HepG2 (cell line): ENCODE measurements around the gene PRSS21. TPM values are rescaled to one million over a fixed set of nuclear protein-coding genes. Genes with fewer than 3 reads are reported as not detected.

ENCODE experiments used
- E2F2 ChIP-seq: sonication (generic); formaldehyde crosslinking; IDR thresholded peaks from 2 replicates; pipeline ENCODE4 v1.4.0; 2020; ENCODE audit warnings: missing genetic modification reagents, borderline replicate concordance
- KLF6 ChIP-seq: IDR thresholded peaks from 2 replicates; pipeline ENCODE4 v1.8.0; 2016; ENCODE audit warnings: missing biosample characterization, missing genetic modification reagents
- KMT2A ChIP-seq: sonication (generic); formaldehyde crosslinking; IDR thresholded peaks from 2 replicates; pipeline ENCODE4 v1.4.0; 2020; ENCODE audit warnings: missing genetic modification reagents
- MEIS2 ChIP-seq: sonication (generic); formaldehyde crosslinking; IDR thresholded peaks from 2 replicates; pipeline ENCODE4 v1.9.0; 2021; ENCODE audit warnings: mild to moderate bottlenecking, missing genetic modification reagents
- MTA1 ChIP-seq: sonication (generic); formaldehyde crosslinking; IDR thresholded peaks from 2 replicates; pipeline ENCODE4 v1.4.0; 2020; ENCODE audit warnings: missing genetic modification reagents, mild to moderate bottlenecking, borderline replicate concordance
- NFKB2 ChIP-seq: sonication (generic); formaldehyde crosslinking; IDR thresholded peaks from 2 replicates; pipeline ENCODE4 v1.4.0; 2020; ENCODE audit warnings: missing genetic modification reagents, borderline replicate concordance
- PAWR ChIP-seq: sonication (generic); formaldehyde crosslinking; IDR thresholded peaks from 2 replicates; pipeline ENCODE4 v1.4.0; 2020; ENCODE audit warnings: missing genetic modification reagents, mild to moderate bottlenecking, borderline replicate concordance
- PAXIP1 ChIP-seq: sonication (generic); formaldehyde crosslinking; conservative IDR thresholded peaks from 2 replicates; pipeline ENCODE4 v1.4.0; 2020; ENCODE audit warnings: mild to moderate bottlenecking, missing genetic modification reagents, moderate library complexity
- YEATS4 ChIP-seq: sonication (generic); formaldehyde crosslinking; IDR thresholded peaks from 2 replicates; pipeline ENCODE4 v1.4.0; 2020; ENCODE audit warnings: missing genetic modification reagents, borderline replicate concordance
- ZBTB40 ChIP-seq, 2 experiments: fragments of 450-650 bp in 1 of 2; sonication (generic) in 1 of 2; formaldehyde crosslinking in 1 of 2; IDR thresholded peaks; 2 replicates each; pipeline versions ENCODE4 v1.6.1 to v1.8.0; 2016 to 2022; ENCODE audit warnings: antibody characterized with exemption in 1 of 2, mild to moderate bottlenecking in 1 of 2, missing genetic modification reagents in 1 of 2
- ZNF264 ChIP-seq: sonication (generic); formaldehyde crosslinking; IDR thresholded peaks from 2 replicates; pipeline ENCODE4 v1.4.0; 2020; ENCODE audit warnings: missing genetic modification reagents
- ZNF75D ChIP-seq: sonication (generic); formaldehyde crosslinking; IDR thresholded peaks from 2 replicates; pipeline ENCODE4 v1.8.1; 2023; ENCODE audit warnings: missing genetic modification reagents, mild to moderate bottlenecking, borderline replicate concordance
- ZNF879 ChIP-seq: sonication (generic); formaldehyde crosslinking; IDR thresholded peaks from 2 replicates; pipeline ENCODE4 v1.8.1; 2023; ENCODE audit warnings: missing genetic modification reagents
- ZSCAN20 ChIP-seq: sonication (generic); formaldehyde crosslinking; IDR thresholded peaks from 2 replicates; pipeline ENCODE4 v1.4.0; 2020; ENCODE audit warnings: missing genetic modification reagents, mild to moderate bottlenecking, borderline replicate concordance
- polyA plus RNA-seq, 8 experiments: library from polyadenylated mRNA; depleted of rRNA in 3 of 8; stranded (reverse) in 7 of 8; unstranded in 1 of 8; fragments of >200 nt; fragmentation: Illumina TruSeq in 4 of 8; extraction: Trizol in 4 of 8; gene quantifications; 2 replicates each; pipeline versions ENCODE4 v1.2.1 to v1.2.3, GENCODE V29; 2011 to 2016; ENCODE audit warnings: low read depth in 4 of 8, missing spikeins in 1 of 8, mixed read lengths in 1 of 8; ENCODE audit not compliant: insufficient read depth in 1 of 8
- total RNA-seq, 5 experiments: library from RNA; depleted of rRNA; stranded (reverse); fragments of >200 nt; fragmentation: Illumina TruSeq; extraction: Trizol; gene quantifications; 2 replicates each; pipeline ENCODE4 v1.2.3, GENCODE V29; 2016; ENCODE audit warnings: low read depth in 1 of 5

Gene PRSS21
- total and polyA plus RNA-seq, 2 of the 13 experiments (the other 11 are each of a cell fraction or from before 2014, with no cell fraction given), result not detected

GRCh38 chr16:2776500-2777139 is 40.4 kb upstream of the PRSS21 start (continued):
- TF ChIP-seq ZBTB40 (IDR thresholded peaks at IDR 0.05) (no peak), ZBTB40 (CRISPR knock-in tag; IDR thresholded peaks at IDR 0.05) (peak; percentile 37; the same call in 1 of the 2 replicates), ZNF75D (CRISPR knock-in tag) (no peak), KLF6 (CRISPR knock-in tag) (0 out of 2 replicates have a peak, but pooled peaks have one; percentile 9), MTA1 (CRISPR knock-in tag) (0 out of 2 replicates have a peak, but pooled peaks have one; percentile 3), MEIS2 (0 out of 2 replicates have a peak, but pooled peaks have one; percentile 31), ZNF264 (CRISPR knock-in tag) (0 out of 2 replicates have a peak, but pooled peaks have one; percentile 17), KMT2A (CRISPR knock-in tag) (0 out of 2 replicates have a peak, but pooled peaks have one; percentile 30), ZNF879 (CRISPR knock-in tag) (peak; percentile 68; the same call in 1 of the 2 replicates), NFKB2 (no peak; the same call in 1 of the 2 replicates), YEATS4 (peak; percentile 10; the same call in 1 of the 2 replicates), PAXIP1 (CRISPR knock-in tag) (0 out of 2 replicates have a peak, but pooled peaks have one; percentile 8), E2F2 (CRISPR knock-in tag) (0 out of 2 replicates have a peak, but pooled peaks have one; percentile 26), PAWR (CRISPR knock-in tag) (no peak), ZSCAN20 (CRISPR knock-in tag) (0 out of 2 replicates have a peak, but pooled peaks have one; percentile 66)
